IMR-90 (cell line): ENCODE measurements around the gene SORL1. TPM values are rescaled to one million over a fixed set of nuclear protein-coding genes. Genes with fewer than 3 reads are reported as not detected.

ENCODE experiments used
- ATAC-seq: fragments of 200-7000 bp; cut with Tn5 transposase; 2 replicates; pipeline ENCODE4 v1.9.1; 2020; ENCODE audit warnings: low read depth, mild to moderate bottlenecking, moderate library complexity
- BruUV-seq: library from RNA; stranded (reverse); fragments of 400-500 nt; replicated peaks from 2 replicates; lab custom pipeline; 2021; lab: Mats Ljungman, UMichigan
- CTCF ChIA-PET: fragments of 300-600 bp; formaldehyde crosslinking; extraction: SDS; loops from one replicate; lab custom pipeline; 2021; ENCODE audit warnings: antibody characterized with exemption; lab: Yijun Ruan, JAX
- POLR2A ChIA-PET: fragments of 300-600 bp; sonication (Branson Sonifier 250); formaldehyde crosslinking; loops from one replicate; lab custom pipeline; 2022; ENCODE audit warnings: antibody characterized with exemption; ENCODE audit not compliant: unreplicated experiment; lab: Charles Lee
- DNase-seq: peaks from one replicate; pipeline ENCODE4 v3.0.0; 2013
- H2AFZ ChIP-seq: replicated peaks from 2 replicates; pipeline ENCODE3; 2013; ENCODE audit warnings: low read length, mild to moderate bottlenecking; ENCODE audit not compliant: poor library complexity
- H2AK5ac ChIP-seq: 2 replicates; pipeline ENCODE4 v1.6.1; 2013; ENCODE audit warnings: low read depth, low read length, inconsistent platforms
- H2AK9ac ChIP-seq: replicated peaks from 2 replicates; pipeline ENCODE3; 2013; ENCODE audit warnings: mild to moderate bottlenecking, low read depth, low read length, moderate library complexity; ENCODE audit not compliant: poor library complexity
- H2BK120ac ChIP-seq: 2 replicates; pipeline ENCODE4 v1.6.1; 2013; ENCODE audit warnings: low read depth, low read length, inconsistent platforms
- H2BK15ac ChIP-seq: 3 replicates; pipeline ENCODE4 v1.6.1; 2013; ENCODE audit warnings: low read depth, low read length, inconsistent platforms
- H2BK20ac ChIP-seq: 2 replicates; pipeline ENCODE4 v1.6.1; 2013; ENCODE audit warnings: low read depth, mild to moderate bottlenecking, inconsistent platforms, low read length, moderate library complexity
- H2BK5ac ChIP-seq: 2 replicates; pipeline ENCODE4 v1.6.1; 2013; ENCODE audit warnings: mild to moderate bottlenecking, low read depth, low read length, inconsistent platforms; ENCODE audit not compliant: poor library complexity, severe bottlenecking
- H3K14ac ChIP-seq: replicated peaks from 2 replicates; pipeline ENCODE4 v1.6.1; 2013; ENCODE audit warnings: low read depth, low read length, inconsistent platforms
- H3K18ac ChIP-seq: 2 replicates; pipeline ENCODE4 v1.6.1; 2013; ENCODE audit warnings: low read depth, low read length, control low read depth
- H3K23ac ChIP-seq: 2 replicates; pipeline ENCODE4 v1.6.1; 2013; ENCODE audit warnings: low read depth, low read length, inconsistent platforms
- H3K27ac ChIP-seq: 2 replicates; pipeline ENCODE4 v1.5.1; 2013; ENCODE audit warnings: mild to moderate bottlenecking, control low read depth, low read length; ENCODE audit not compliant: insufficient read depth
- H3K27me3 ChIP-seq: 2 replicates; pipeline ENCODE4 v1.6.1; 2013; ENCODE audit warnings: low read length; ENCODE audit not compliant: control insufficient read depth, insufficient read depth
- H3K36me3 ChIP-seq: 2 replicates; pipeline ENCODE4 v1.6.1; 2013; ENCODE audit warnings: low read length, mixed read lengths; ENCODE audit not compliant: control insufficient read depth, insufficient read depth
- H3K4ac ChIP-seq: 2 replicates; pipeline ENCODE4 v1.6.1; 2013; ENCODE audit warnings: low read depth, low read length, inconsistent platforms
- H3K4me1 ChIP-seq: 2 replicates; pipeline ENCODE4 v1.6.1; 2013; ENCODE audit warnings: low read length, mixed read lengths; ENCODE audit not compliant: control insufficient read depth, insufficient read depth
- H3K4me2 ChIP-seq: 2 replicates; pipeline ENCODE4 v1.6.1; 2013; ENCODE audit warnings: low read depth, mild to moderate bottlenecking, control low read depth, low read length, moderate library complexity
- H3K4me3 ChIP-seq: 2 replicates; pipeline ENCODE4 v1.5.1; 2013; ENCODE audit warnings: low read depth, mild to moderate bottlenecking, control low read depth, low read length, moderate library complexity; ENCODE audit not compliant: insufficient read depth
- H3K56ac ChIP-seq: 2 replicates; pipeline ENCODE4 v1.6.1; 2013; ENCODE audit warnings: low read length, inconsistent platforms; ENCODE audit not compliant: insufficient read depth; ENCODE audit errors: extremely low read depth
- H3K79me1 ChIP-seq, 2 experiments: 2 replicates each; pipeline ENCODE4 v1.6.1; 2013; ENCODE audit warnings: low read length in 2 of 2, inconsistent platforms in 1 of 2, low read depth in 1 of 2
- H3K9ac ChIP-seq: 2 replicates; pipeline ENCODE4 v1.6.1; 2013; ENCODE audit warnings: low read depth, low read length, control low read depth
- H3K9me1 ChIP-seq: 2 replicates; pipeline ENCODE4 v1.6.1; 2013; ENCODE audit warnings: low read length, inconsistent platforms; ENCODE audit not compliant: insufficient read depth
- H3K9me3 ChIP-seq: 2 replicates; pipeline ENCODE4 v1.6.1; 2013; ENCODE audit warnings: low read length; ENCODE audit not compliant: control insufficient read depth, insufficient read depth
- H4K20me1 ChIP-seq: 2 replicates; pipeline ENCODE4 v1.6.1; 2013; ENCODE audit warnings: low read length, inconsistent platforms; ENCODE audit not compliant: insufficient read depth
- H4K5ac ChIP-seq: 2 replicates; pipeline ENCODE4 v1.6.1; 2013; ENCODE audit warnings: mild to moderate bottlenecking, low read depth, low read length, control low read depth
- H4K8ac ChIP-seq, 2 experiments: 2 replicates each; pipeline ENCODE4 v1.6.1; 2013; ENCODE audit warnings: low read depth in 2 of 2, low read length in 2 of 2, control low read depth in 1 of 2, inconsistent platforms in 1 of 2
- H4K91ac ChIP-seq: 2 replicates; pipeline ENCODE4 v1.6.1; 2013; ENCODE audit warnings: low read depth, low read length, inconsistent platforms; ENCODE audit not compliant: insufficient read depth
- BHLHE40 ChIP-seq: fragments of 150-350 bp; IDR thresholded peaks from 2 replicates; pipeline ENCODE4 v1.6.1; 2016; ENCODE audit warnings: mild to moderate bottlenecking, low read depth, low read length
- CEBPB ChIP-seq: IDR thresholded peaks from 2 replicates; pipeline ENCODE4 v1.6.1; 2012; ENCODE audit warnings: low read depth, low read length, improper control_type of control experiment
- CHD1 ChIP-seq: IDR thresholded peaks from 2 replicates; pipeline ENCODE4 v1.6.1; 2012; ENCODE audit warnings: low read depth, low read length, improper control_type of control experiment
- CTCF ChIP-seq: conservative IDR thresholded peaks from 2 replicates; pipeline ENCODE4 v1.5.1; 2012; ENCODE audit warnings: mild to moderate bottlenecking, low read depth, low read length, improper control_type of control experiment
- ELK1 ChIP-seq: fragments of 150-350 bp; IDR thresholded peaks from 2 replicates; pipeline ENCODE4 v1.6.1; 2016; ENCODE audit warnings: low read depth, mild to moderate bottlenecking, low read length, moderate library complexity, borderline replicate concordance
- FOS ChIP-seq: fragments of 150-350 bp; IDR thresholded peaks from 2 replicates; pipeline ENCODE4 v1.6.1; 2016; ENCODE audit warnings: low read depth, low read length
- MAFK ChIP-seq: IDR thresholded peaks from 2 replicates; pipeline ENCODE4 v1.6.1; 2012; ENCODE audit warnings: low read depth, low read length, improper control_type of control experiment
- MAZ ChIP-seq: IDR thresholded peaks from 2 replicates; pipeline ENCODE4 v1.6.1; 2012; ENCODE audit warnings: low read depth, mild to moderate bottlenecking, low read length, improper control_type of control experiment, moderate library complexity, borderline replicate concordance
- MXI1 ChIP-seq: IDR thresholded peaks from 2 replicates; pipeline ENCODE4 v1.6.1; 2012; ENCODE audit warnings: low read depth, mild to moderate bottlenecking, low read length, moderate library complexity, borderline replicate concordance
- NFE2L2 ChIP-seq: fragments of 150-350 bp; IDR thresholded peaks from 2 replicates; pipeline ENCODE4 v1.6.1; 2016; ENCODE audit warnings: low read depth, mild to moderate bottlenecking, low read length
- POLR2A ChIP-seq: IDR thresholded peaks from 2 replicates; pipeline ENCODE4 v1.6.1; 2012; ENCODE audit warnings: mild to moderate bottlenecking, low read depth, low read length
- RAD21 ChIP-seq: IDR thresholded peaks from 2 replicates; pipeline ENCODE4 v1.6.1; 2012; ENCODE audit warnings: low read length, improper control_type of control experiment
- RCOR1 ChIP-seq: IDR thresholded peaks from 2 replicates; pipeline ENCODE4 v1.6.1; 2012; ENCODE audit warnings: mild to moderate bottlenecking, low read length, improper control_type of control experiment; ENCODE audit not compliant: insufficient replicate concordance
- RFX5 ChIP-seq: IDR thresholded peaks from 2 replicates; pipeline ENCODE4 v1.8.0; 2012; ENCODE audit warnings: low read depth, mild to moderate bottlenecking, low read length, moderate library complexity
- SMC3 ChIP-seq: fragments of 150-350 bp; IDR thresholded peaks from 2 replicates; pipeline ENCODE4 v1.6.1; 2016; ENCODE audit warnings: low read depth, mild to moderate bottlenecking, antibody characterized with exemption, low read length, moderate library complexity
- USF2 ChIP-seq: fragments of 150-350 bp; IDR thresholded peaks from 2 replicates; pipeline ENCODE4 v1.6.1; 2017; ENCODE audit warnings: mild to moderate bottlenecking, antibody characterized with exemption, low read length, low read depth
- WGBS, 2 experiments: methylation state at CpG; one replicate each; pipeline versions ENCODE4 v1.1.5 to v1.1.7; 2013; ENCODE audit warnings: missing lambda C conversion rate in 2 of 2; ENCODE audit not compliant: insufficient read length in 1 of 2; ENCODE audit errors: extremely low coverage in 2 of 2; 5-methylcytosine and 5-hydroxymethylcytosine counted together
- dilution Hi-C: fragments of 300-500 bp; cut with HindIII; formaldehyde crosslinking; loops from one replicate; pipeline ENCODE4 v1.14.3; 2018; ENCODE audit warnings: low sequenced_read_pairs; ENCODE audit not compliant: unreplicated experiment
- in situ Hi-C: fragments of 300-500 bp; cut with MboI; formaldehyde crosslinking; loops from 3 replicates; pipeline ENCODE4 v1.14.3; 2019; ENCODE audit warnings: low sequenced_read_pairs, inconsistent platforms, mixed read lengths
- intact Hi-C: fragments of 100-400 bp; cut with micrococcal nuclease; formaldehyde crosslinking; loops from 2 replicates; pipeline ENCODE4 v1.10.0; 2022
- polyA plus RNA-seq, 3 experiments: library from polyadenylated mRNA; depleted of rRNA; stranded (reverse); fragments of >200 nt; gene quantifications; 2 replicates each; pipeline ENCODE4 v1.2.3, GENCODE V29; 2012; ENCODE audit warnings: low replicate concordance in 1 of 3
- total RNA-seq: library from RNA; depleted of rRNA; stranded (reverse); fragments of >200 nt; gene quantifications from 2 replicates; pipeline ENCODE4 v1.2.3, GENCODE V29; 2012

Gene SORL1
- total and polyA plus RNA-seq, 2 of the 4 experiments (the other 2 are of a cell fraction): 1.0 to 2.0 TPM

GRCh38 chr11:121449123-121449522 is 3.0 kb upstream of the SORL1 start:
- Histone ChIP-seq H2AK5ac (no peak overlapping the region), H2BK15ac (no peak overlapping the region), H3K27me3 (peaks cover 41% of the 10 kb centered on the region), H3K56ac (no peak overlapping the region), H3K4me1 (no peaks in the 10 kb centered on the region; the same call in 1 of the 2 replicates), H3K4me3 (no peak overlapping the region), H3K79me1 (no peaks in the 10 kb centered on the region), H3K9me3 (no peaks in the 10 kb centered on the region), H3K23ac (no peak overlapping the region), H2BK5ac (no peak overlapping the region), H4K91ac (no peak overlapping the region), H3K9me1 (no peaks in the 10 kb centered on the region), H4K20me1 (no peaks in the 10 kb centered on the region), H2AK9ac (no peak overlapping the region), H3K4ac (no peak overlapping the region), H3K18ac (no peak overlapping the region), H3K14ac (no peak overlapping the region), H2BK120ac (no peak overlapping the region), H4K8ac (no peak overlapping the region), H4K5ac (no peak overlapping the region), H3K36me3 (no peaks in the 10 kb centered on the region), H2AFZ (no peak overlapping the region), H3K27ac (no peak overlapping the region), H2BK20ac (no peak overlapping the region), H3K4me2 (no peak overlapping the region), H3K9ac (no peak overlapping the region)
- POLR2A ChIA-PET: no interaction called here
- DNase-seq: no peak
- no TSS peak for BruUV-seq
- in situ Hi-C loops: no loop called here
- ATAC-seq: no peak
- WGBS, 2 experiments: no CpG with 5 or more reads among the region's 4 CpGs
- TF ChIP-seq CTCF (no peak), MXI1 (no peak), NFE2L2 (no peak), POLR2A (no peak), BHLHE40 (no peak), RCOR1 (no peak), RFX5 (no peak), SMC3 (no peak), CEBPB (no peak), CHD1 (no peak), MAZ (no peak), MAFK (no peak), USF2 (no peak), FOS (no peak), ELK1 (no peak), RAD21 (no peak)
- CTCF ChIA-PET: no interaction called here
- dilution Hi-C loops: no loop called here
- intact Hi-C loops: no loop called here
